DND-41 (cell line): ENCODE data around the gene GPATCH8.

Experiments used
- EZH2 ChIP-seq: IDR thresholded peaks from 3 replicates; pipeline ENCODE4 v1.6.1; 2012; ENCODE audit warnings: borderline replicate concordance, low read depth, mild to moderate bottlenecking, moderate library complexity, low read length, inconsistent platforms; ENCODE audit not compliant: severe bottlenecking
- TF ChIP-seq, protein P1 (sequence below): IDR thresholded peaks from 2 replicates; pipeline ENCODE4 v1.5.1; 2012; ENCODE audit warnings: borderline replicate concordance, low read length, moderate library complexity, mild to moderate bottlenecking; ENCODE audit not compliant: poor library complexity, severe bottlenecking; ENCODE audit errors: extremely low read depth

- TF ChIP-seq EZH2 = no peak
- TF ChIP-seq, protein P1, sequence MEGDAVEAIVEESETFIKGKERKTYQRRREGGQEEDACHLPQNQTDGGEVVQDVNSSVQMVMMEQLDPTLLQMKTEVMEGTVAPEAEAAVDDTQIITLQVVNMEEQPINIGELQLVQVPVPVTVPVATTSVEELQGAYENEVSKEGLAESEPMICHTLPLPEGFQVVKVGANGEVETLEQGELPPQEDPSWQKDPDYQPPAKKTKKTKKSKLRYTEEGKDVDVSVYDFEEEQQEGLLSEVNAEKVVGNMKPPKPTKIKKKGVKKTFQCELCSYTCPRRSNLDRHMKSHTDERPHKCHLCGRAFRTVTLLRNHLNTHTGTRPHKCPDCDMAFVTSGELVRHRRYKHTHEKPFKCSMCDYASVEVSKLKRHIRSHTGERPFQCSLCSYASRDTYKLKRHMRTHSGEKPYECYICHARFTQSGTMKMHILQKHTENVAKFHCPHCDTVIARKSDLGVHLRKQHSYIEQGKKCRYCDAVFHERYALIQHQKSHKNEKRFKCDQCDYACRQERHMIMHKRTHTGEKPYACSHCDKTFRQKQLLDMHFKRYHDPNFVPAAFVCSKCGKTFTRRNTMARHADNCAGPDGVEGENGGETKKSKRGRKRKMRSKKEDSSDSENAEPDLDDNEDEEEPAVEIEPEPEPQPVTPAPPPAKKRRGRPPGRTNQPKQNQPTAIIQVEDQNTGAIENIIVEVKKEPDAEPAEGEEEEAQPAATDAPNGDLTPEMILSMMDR = no peak
Measured at GRCh38 chr17:44469676-44470075, 33.5 kb downstream of the GPATCH8 start.
